ENCODE measurements around the gene THSD4. TPM values are rescaled to one million over a fixed set of nuclear protein-coding genes. Genes with fewer than 3 reads are reported as not detected.
"Not testable (repeated sequence)": the region's sequence is repeated elsewhere in the genome, so short reads cannot be mapped to it uniquely, and the experiment has no call there.

The THSD4 gene
- total RNA-seq, 1 donor from 2014 or later = 21.1 TPM

DNA sequence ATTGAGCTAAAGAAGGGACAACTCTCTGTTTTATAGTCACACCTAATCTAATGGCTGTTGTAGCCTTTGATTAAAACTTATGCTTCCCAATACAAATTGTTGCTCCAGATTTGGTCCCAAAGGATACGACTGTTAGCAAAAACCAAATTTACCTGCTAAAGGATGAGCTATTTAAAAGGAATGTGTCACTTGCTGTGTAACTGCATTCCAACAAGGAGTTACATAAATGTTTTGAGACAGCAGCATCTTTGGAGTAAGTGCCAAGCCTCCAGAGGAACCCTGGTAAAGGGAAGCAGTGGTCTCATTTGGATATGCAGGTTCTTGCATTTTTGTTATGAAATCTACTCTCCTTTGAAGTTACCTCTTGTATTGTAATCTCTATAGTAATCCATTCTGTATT is 233.3 kb downstream of the THSD4 start:
- ATAC-seq (no peak), DNase-seq (ENCODE audit: low spot score) (no peak)
- intact Hi-C loops (cut with DNase I) = no loop called here

DNA sequence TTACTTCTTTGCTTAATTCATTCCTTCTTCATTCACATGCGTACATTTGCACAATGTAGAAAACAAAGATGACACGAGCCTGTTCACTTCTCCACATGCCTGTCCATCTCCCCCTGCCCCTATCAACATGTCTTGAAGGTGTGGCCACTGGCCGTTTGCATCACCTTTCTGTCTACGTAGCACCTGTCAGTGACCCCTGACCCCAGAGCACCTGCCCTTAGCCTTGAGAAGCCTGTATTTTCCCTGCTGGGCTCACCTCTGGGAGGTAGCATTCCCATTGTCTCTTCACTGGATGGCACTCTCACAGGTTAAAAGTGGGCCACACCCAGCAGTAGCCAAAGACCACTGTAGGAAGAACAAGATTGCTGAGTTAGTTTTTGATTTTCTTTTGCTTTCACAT is 234.1 kb downstream of the THSD4 start:
- DNase-seq (ENCODE audit: low spot score) (no peak), ATAC-seq (no peak)
- intact Hi-C loops (cut with DNase I) = no loop called here

GRCh38 chr15:71349736-71350526 is 234.7 kb downstream of the THSD4 start:
- intact Hi-C loops (cut with DNase I) = no loop called here
- DNase-seq (ENCODE audit: low spot score) = no peak
- no peak for ATAC-seq

DNA sequence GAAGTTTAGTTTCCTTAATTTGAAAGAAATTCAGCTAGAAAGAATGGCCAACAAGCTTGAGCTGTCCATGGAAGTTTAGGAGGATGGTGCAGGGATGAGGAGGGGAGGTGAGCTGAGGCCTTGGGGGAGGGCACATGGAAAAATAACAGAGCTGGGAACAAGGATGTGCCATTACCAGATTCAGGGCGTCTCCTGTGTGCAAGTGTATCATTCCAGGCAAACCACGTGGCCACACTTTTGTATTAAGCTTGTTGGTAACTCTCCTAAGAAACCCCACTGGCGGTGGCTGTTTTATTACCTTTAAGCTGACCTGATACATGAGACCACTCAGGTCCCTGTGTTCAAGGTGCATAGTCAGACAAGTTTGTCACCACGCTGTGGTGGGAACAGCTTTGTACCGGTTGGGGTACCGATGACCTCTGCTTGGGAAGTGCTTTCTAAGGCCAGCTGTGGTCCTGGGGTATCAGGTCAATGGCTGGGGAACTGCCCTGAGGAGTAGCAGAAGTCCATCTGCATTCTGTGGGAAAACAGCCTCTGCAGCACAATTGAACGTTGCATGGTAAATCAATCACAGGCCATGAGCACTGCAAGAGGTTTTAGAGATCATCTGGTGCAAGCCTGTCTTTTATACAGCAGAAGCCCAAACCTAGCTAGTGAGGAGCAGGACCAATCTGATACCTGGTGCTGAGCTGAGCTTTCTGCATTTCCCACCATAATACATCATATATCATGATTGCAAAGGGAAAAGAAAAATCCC is 235.5 kb downstream of the THSD4 start:
- intact Hi-C loops (cut with DNase I) = no loop called here
- DNase-seq (ENCODE audit: low spot score) (no peak), ATAC-seq (no peak)

GRCh38 chr15:71352125-71352524 is 236.9 kb downstream of the THSD4 start:
- intact Hi-C loops (cut with DNase I) = no loop called here
- DNase-seq (ENCODE audit: low spot score) = no peak
- no peak for ATAC-seq

DNA sequence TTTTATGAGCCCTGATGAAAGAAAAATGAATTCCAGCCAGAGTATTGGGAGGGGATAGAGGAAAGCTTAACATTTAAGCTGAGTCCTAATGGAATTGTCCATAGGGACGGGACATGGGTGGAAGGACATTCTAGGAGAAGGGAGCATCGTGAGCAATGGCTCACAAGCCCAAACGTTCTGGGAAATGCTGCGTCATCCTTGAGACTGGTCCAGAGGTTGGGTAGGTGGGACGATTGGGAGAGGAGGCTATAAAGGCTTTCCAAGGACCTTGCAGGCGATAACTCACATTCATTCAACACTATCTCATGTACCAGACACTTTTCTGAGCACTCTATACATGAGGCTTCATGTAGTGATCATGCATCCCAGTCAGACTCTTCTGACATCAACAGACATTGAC is 237.5 kb downstream of the THSD4 start:
- DNase-seq (ENCODE audit: low spot score) (no peak), ATAC-seq (no peak)
- intact Hi-C loops (cut with DNase I) = no loop called here

DNA sequence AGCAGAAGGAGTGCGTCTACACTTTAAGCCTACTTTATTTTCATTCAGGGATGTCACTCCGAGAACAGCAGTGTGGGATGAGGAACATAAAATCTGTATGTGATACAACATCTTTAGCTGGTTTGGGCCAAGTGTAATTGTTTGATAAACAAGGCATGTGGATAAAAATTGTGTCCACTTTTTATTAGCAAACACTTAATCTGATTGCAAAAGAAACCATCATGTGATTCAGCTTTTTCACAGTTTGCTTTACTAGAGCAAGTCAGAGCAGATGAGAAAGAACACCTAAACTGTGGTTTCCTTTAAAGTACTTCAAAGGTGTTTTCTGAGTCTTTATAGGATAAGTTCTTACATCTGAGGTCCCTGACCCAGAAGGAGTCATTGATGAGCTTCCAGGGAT is 237.9 kb downstream of the THSD4 start:
- no peak for DNase-seq (ENCODE audit: low spot score)
- intact Hi-C loops (cut with DNase I) = no loop called here
- no peak for ATAC-seq

DNA sequence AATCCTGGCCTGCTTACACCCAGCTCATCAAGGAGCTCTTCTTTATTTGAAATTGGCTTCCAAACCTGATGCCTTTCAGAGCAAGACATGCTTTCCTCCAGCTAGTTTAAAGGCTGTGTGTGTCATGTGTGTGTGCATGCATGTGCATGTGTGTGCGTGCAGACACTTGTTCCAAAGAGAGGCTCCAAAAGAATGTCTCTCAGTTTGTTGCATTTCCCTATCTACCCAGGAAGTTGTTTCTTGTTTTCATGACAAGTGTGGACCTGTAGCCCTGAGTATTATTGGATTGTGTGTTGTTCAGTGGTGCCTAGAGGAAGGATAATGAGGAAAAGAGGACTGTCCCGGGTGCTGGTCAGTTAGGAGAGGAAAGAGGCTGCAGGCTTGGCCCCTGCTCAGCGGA is 240.0 kb downstream of the THSD4 start:
- intact Hi-C loops (cut with DNase I) = no loop called here
- DNase-seq (ENCODE audit: low spot score) = no peak
- ATAC-seq = no peak

- intact Hi-C loops (cut with DNase I) = no loop called here
- DNase-seq (ENCODE audit: low spot score) = no peak
- peak; percentile 80 for ATAC-seq
Observed at GRCh38 chr15:71357321-71357732, 242.1 kb downstream of the THSD4 start.

DNA sequence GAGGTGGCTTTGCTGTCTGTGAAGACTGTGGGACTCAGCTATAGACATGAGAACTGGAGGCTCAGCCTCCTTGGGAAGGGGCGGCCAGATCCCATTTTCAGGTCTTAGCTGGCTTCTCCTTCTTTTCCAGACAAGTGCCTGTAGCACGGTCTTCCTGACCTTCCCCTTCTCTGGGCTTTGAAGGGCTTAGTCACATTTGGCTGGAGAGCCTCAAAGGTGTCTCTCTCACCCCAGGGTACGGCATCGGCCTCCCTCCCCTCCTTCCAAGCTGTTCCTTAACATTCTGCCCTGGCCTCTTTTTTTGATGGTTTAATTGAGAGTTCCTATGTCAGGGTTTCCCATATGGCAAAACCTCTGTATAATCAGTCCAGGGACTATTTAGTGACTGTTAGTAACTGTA is 242.7 kb downstream of the THSD4 start:
- no peak for DNase-seq (ENCODE audit: low spot score)
- intact Hi-C loops (cut with DNase I) = no loop called here
- no peak for ATAC-seq

- ATAC-seq (no peak), DNase-seq (ENCODE audit: low spot score) (no peak)
- intact Hi-C loops (cut with DNase I) = no loop called here
Observed at GRCh38 chr15:71359246-71359645, 244.0 kb downstream of the THSD4 start.

DNA sequence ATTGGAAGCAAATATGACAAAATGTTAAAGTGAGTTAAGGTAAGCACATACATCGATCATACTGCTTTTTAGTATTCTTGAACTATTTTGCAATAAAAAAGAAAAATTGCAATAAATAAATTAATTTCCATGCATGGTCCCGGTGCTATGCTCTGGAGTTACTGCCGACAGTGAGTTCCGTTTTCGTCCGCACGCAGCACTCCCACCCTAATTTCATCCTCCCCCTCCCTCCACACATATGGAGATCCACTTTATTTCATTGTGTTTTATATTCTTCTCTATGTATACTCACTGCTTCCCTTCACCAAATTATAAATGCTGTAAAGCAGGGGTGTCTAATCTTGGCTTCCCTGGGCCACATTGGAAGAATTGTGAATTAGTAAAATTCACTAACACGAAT is 247.3 kb downstream of the THSD4 start:
- no peak for DNase-seq (ENCODE audit: low spot score)
- no peak for ATAC-seq
- intact Hi-C loops (cut with DNase I) = no loop called here

- no peak for DNase-seq (ENCODE audit: low spot score)
Observed at GRCh38 chr15:71362987-71363968, 248.0 kb downstream of the THSD4 start.

GRCh38 chr15:71364117-71364584 is 248.9 kb downstream of the THSD4 start:
- no peak for DNase-seq (ENCODE audit: low spot score)
- ATAC-seq = no peak
- intact Hi-C loops (cut with DNase I) = no loop called here

More at GRCh38 chr15:71362987-71363968, 248.0 kb downstream of the THSD4 start:
- intact Hi-C loops (cut with DNase I) = no loop called here
- no peak for ATAC-seq

DNA sequence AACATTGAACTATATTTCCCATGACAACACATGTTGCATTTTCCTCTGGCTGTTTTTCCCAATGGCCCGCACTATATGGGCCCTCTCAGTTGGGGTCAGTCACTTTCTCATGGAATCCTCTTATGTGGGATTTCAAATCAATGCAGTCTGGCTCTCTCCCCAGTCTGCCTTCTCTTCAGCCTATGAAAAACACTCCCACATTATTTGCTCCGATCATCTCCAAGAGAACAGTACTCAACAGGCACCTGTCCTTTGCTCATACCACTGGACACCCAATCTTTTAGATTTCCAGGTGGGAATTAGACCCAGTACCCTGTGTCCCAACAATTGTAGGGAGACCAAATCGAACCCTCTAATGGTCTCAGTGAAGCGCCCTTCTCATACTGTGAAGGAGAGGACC is 251.3 kb downstream of the THSD4 start:
- ATAC-seq (no peak), DNase-seq (ENCODE audit: low spot score) (no peak)
- intact Hi-C loops (cut with DNase I) = no loop called here

DNA sequence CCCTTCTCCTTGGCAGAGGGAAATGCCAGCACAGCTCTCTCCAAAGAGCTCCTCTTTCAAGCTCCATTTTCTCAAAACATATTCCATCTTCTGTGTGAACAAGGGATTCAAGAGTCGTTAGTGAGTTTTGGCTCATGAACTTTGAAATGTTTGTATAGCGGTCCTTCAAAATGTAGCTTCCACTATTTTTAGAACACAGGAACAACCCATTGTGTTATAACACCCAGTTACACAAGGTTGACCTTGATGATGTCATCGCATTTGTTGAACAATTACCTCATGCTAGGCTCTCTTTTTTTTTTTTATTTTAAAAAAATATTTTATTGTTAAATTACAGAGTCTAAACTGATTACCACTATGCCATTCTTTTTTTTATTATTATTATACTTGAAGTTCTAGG is 251.7 kb downstream of the THSD4 start:
- no peak for DNase-seq (ENCODE audit: low spot score)
- no peak for ATAC-seq
- intact Hi-C loops (cut with DNase I) = no loop called here

- ATAC-seq; DNase-seq (ENCODE audit: low spot score); intact Hi-C loops (cut with DNase I): not testable (repeated sequence)
Observed at GRCh38 chr15:71367737-71368136, 252.5 kb downstream of the THSD4 start.

DNA sequence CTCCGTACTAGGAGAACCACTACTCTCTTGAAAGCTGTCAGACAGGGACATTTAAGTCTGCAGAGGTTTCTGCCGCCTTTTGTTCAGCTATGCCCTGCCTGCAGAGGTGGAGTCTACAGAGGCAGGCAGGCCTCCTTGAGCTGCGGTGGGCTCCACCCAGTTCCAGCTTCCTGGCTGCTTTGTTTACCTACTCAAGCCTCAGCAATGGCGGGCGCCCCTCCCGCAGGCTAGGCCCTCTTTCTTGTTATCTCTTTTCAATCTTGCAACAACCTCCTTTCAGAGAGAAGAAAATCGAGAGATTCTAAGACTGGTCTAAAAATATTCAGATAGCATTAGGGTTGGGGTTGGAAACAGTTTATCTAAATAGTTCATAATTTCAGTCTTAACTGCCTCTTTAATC is 257.5 kb downstream of the THSD4 start:
- ATAC-seq; intact Hi-C loops (cut with DNase I); DNase-seq (ENCODE audit: low spot score): not testable (repeated sequence)

DNA sequence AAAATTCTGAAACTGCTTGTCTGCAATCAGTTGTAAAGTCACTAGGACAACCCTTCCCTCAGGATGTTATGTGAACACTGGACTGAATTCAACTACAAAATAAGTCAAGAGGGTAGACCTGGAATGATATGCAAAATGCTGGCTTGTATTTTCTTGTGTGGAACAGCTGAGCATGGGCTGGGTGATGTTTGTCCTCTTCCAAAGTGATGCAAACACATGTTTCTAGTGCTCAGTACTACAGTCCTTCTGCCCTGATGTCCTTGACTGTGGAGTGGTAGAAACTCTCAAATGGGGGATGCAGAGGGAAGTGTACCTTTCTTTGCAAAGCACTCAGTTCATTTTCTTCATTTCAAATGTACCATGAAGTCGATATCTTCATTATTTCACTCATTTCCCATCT is 258.6 kb downstream of the THSD4 start:
- intact Hi-C loops (cut with DNase I) = no loop called here
- no peak for ATAC-seq
- no peak for DNase-seq (ENCODE audit: low spot score)
